Suppressor macrophage treated with lipopolysaccharide for 4 hours (primary cell): ENCODE measurements around the gene LARGE1.
"Not testable (repeated sequence)": the region's sequence is repeated elsewhere in the genome, so short reads cannot be mapped to it uniquely, and the experiment has no call there.

Experiments
- DNase-seq: peaks from one replicate; pipeline ENCODE4 v3.0.0-alpha.2; 2020

Gene LARGE1

DNA sequence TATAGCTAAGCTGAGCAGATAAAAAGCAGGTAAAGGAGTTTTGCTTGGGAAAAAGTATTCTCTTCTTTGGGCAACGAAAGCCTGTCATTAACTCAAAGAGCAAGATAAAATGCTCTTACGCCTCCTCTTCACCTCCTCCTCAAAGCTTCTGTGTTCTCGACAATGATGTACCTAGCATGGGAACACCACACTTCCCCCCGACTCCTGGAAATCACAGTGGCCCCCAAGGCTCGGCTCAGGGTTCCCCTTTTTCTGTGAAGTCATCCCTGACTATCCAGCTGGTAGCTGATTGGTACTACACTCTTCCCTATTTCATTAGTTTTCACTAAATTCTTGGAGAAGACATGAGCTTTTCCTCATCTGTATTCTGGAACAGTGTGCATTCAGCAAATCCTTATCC is 336.1 kb downstream of the LARGE1 start:
- DNase-seq, result no peak

DNA sequence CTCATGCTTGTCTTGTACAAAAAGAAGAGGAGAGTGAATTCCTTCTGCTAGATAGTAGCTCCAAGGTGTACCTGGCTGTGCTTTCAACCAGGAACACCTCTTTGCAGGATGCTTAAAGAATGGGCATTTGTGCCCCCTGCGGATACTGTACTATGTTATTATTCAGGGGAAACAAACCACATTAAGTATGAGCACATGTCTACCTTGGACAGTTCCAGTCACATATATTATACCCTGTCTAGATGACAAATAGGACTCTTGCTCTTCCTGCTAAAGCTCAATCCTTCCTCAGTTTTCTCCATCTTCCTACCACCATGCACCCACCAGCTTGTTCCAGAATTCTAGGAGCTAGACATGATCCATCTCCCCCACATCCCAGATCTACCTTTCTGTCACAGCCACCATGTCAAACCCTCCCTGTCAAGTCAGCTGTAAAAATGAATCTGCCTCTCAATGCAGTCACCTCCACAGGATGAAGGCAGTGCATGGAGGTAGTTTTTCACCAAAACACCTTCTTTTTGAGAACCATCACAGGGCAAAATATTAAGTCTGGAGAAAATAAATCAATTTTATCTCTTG is 337.4 kb downstream of the LARGE1 start:
- no peak for DNase-seq

DNA sequence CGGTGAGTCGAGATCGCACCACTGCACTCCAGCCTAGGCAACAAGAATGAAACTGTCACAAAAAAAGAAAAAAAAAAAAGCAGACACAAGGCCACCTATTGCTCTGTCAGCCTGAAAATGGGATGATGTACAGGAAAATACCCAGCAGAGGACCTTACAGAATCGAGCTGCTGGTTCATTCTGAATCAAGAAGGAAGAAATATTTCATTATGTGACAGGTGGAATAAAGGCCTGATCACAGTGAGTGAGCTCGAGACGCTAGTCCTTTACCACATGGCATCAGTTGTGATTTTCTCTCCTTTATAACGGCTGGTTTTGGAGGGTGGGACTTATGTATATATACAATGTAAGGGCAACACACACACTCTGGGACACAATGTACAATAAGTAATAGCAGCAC is 340.0 kb downstream of the LARGE1 start:
- no peak for DNase-seq

DNA sequence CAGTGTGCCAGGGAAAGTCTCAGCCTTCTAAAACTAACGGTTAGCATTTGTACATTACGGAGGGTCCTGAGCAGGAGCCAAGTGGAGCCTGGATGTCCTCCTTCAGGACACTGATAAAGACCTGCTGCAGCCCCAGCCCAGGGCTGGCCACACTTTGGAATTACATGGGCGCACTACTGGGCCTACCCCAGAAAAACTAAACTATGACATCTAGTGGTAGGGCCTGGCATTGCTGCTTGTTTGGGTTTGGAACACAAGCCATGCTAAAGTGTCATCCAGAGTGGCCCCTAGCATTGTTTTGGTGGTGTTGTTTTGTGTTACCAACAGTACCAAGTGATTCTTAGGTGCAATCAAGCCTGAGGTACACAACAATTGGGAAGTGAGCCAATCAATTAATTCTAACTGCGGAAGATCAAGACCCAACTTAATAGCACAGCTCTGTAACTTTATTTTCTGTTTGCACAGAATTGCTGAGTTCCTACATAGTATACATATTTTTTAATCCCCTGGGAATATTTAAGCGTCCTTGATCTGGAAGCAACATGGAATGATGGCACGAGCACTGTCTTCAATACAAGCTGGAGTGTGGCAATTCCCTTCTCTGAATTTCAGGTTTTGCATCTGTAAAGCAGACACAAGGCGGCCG is 340.7 kb downstream of the LARGE1 start:
- peak; percentile 44 for DNase-seq

DNA sequence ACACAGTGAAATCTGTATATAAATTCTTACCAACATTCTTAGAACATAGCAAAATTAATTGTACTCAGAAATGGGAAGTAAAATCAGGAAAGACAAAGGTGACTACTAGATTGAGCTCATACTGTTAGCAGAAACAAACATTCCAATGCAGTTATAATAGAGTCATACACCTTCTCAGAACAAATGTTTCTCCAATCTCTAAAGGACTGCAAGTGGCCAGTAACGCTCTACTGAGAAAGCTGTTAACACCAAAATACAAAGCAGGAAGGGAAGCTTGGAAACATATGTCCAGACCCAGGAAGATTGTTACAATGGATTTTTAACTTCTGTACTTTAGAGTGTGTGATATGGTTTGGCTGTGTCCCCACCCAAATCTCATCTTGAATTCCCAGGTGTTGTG is 341.5 kb downstream of the LARGE1 start:
- DNase-seq, result no peak

DNA sequence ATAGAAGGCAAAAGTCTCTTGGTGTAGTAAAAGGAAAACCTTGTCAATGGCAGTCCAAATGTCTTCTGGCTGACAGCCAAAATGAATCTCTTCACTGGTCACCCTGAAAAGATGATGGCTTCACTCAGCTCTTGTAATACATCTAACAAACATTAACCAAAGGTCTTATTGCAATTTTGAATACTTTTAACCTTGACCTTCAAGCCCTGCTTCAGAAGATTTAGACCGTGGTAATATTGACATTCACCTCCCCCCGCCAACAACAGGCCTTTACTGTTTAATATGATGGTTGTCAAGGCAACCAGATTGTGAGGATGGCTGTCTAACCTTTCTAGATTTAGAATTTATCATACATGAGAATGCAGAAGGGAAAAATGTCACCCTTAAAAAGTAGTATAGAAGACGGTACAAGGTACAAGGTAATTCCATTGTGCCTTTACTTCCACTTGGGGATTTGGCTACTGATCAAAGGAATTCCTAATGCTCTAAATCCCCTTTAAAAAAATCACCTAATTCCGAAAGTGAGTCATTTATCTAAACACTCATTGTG is 342.3 kb downstream of the LARGE1 start:
- DNase-seq, result no peak

DNA sequence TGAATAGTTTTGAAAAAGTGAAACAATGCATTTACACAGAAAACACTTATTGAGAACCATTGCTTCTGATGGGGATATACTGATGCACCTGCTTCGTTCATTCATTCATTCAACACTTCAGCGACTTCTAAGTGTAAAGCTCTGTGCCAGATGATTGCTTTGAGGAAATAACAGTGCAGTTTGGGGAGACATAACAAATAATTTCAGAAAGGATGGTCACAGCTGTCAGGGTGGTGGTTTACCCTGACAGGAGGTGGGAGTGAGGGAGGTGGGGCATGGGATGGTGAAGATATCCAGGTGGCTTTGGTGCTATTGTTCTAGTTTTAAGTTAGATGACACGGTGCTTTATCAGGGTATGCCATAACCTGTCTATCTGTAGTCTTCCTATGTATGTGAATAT is 344.1 kb downstream of the LARGE1 start:
- no peak for DNase-seq

DNA sequence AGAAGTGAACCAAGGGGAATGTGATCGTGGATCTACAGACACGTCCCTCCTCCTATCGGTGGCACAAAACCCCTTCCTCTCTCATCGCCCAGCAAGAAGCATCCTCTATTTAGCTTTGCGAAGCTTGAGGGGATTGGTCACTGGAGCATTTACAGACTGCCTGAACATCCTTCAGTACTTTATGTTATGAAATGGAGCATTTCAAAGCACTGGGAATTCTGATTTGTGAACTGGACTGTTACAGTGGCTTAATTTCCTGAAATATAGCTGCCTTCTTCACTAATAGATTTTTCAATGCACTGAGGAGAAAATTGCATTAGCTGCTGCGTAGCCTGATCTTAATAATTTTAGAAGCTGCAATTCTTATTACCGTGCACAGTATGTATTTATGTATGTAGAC is 344.5 kb downstream of the LARGE1 start:
- no peak for DNase-seq

DNA sequence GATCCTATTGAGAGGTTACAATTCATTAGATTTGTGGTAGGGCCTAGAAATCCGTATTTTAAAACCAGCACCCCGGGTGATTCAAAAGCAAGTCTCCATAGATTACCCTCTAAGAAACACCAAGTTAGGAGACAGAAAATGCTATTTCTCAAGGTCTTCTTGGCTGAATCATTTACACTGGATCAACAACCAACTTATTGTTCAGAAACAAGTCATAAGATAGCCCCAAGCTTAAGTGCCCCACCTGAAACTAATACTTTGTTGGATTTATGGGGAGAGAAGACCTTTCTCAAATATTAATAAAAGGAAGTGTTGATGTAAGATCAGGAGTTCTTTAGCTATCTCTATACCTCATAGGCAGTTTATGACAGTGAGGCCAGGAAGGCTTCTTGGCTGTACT is 345.2 kb downstream of the LARGE1 start:
- no peak for DNase-seq

DNA sequence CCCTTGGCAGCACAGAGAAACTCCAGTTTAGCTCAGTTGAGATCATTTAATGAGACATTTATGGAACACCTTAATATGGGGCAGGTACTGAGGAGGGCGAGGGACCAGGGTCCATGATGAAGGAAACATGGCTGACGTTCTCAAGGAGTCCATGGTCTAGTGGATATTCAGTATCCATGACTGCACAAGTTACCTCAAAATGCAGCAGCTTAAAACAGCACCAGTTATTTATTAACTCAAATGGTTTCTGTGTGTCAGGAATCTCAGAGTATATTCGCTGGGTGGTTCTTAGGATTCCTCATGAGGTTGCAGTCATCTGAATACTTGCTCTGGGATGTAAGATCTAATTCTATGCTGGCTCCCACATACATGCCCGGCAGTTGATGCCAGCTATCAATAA is 346.8 kb downstream of the LARGE1 start:
- DNase-seq, result no peak

DNA sequence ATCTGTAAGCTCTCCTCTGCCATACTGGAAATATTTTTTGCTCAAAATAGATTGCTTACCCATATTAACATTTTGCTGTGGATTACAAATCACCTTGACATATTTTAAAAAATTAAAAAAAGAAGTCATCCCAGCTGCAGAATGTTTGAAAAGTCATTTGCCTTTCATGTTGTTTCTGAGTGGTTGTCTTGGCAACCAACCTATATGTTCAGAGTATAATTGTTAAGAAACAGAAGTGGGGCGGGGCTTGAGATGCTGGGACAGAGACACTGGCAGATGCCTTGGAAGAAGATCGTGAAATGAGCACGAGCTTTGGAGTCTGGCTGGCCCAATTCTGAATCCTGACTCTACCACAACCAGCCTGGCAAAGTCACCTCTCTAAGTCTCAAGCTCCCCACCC is 348.2 kb downstream of the LARGE1 start:
- DNase-seq, result no peak

DNA sequence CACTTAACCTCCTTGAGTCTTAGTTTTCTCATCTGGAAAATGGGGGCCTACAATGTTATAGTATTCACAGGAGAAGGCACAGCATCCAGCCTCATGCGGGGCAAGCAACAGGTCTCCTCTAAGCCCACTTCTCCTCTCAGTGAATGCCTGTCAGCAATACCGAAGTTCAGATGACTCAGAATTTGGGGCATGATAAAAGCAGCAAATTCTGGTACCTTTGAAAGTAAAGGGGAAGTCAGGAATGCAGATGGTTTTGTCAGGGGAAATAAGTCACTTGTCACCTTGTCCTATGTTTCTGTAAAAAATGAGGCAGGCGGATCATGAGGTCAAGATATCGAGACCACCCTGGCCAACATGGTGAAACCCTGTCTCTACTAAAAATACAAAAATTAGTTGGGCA is 350.2 kb downstream of the LARGE1 start:
- no peak for DNase-seq

DNA sequence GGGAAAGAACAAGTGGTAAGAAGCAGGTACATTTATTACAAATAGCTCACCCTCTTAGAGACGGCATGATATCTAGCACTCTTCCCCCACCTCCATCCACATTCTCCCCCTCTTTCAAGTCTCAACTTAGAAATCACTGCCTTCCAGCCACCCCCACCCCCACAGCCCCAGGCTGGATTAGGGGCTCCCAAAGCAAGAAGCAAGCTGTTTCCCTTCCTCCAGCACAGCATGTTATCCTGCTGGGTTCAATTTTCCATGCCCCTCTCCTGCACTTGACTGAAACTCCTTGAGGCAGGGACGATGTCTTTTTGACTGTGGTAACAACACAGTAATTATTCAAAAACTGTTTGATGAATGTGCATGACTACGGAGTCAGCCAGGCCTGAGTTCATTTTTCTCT is 350.7 kb downstream of the LARGE1 start:
- DNase-seq, result no peak

DNA sequence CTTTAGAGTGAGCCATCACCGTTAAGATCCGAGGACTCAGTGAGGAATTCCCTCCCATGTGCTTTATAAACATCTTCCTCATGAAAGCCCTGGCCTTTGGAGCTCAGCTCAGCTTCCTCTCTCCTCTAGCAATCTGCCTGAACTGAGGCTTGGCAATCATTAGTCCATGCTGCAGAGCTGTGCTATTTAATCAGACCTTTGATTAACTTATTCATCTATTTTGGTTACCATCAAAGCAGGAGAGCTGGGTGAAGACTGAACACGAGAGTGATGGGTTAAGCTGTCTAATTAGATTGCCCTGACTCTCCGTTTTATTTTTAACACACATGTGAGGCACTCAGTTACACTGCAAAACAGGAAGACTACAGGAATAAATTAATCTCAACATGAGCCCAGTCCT is 351.3 kb downstream of the LARGE1 start:
- no peak for DNase-seq

DNA sequence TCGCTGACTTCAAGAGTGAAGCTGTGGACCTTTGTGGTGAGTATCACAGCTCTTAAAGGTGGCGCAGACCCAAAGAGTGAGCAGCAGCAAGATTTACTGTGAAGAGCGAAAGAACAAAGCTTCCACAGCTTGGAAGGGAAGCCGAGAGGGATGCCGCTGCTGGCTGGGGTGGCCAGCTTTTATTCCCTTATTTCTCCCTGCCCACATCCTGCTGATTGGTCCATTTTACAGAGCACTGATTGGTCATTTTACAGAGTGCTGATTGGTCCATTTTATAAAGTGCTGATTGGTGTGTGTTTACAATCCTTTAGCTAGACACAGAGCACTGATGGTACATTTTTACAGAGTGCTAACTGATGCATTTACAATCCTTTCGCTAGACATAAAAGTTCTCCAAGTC is 353.8 kb downstream of the LARGE1 start:
- DNase-seq, result not testable (repeated sequence)

DNA sequence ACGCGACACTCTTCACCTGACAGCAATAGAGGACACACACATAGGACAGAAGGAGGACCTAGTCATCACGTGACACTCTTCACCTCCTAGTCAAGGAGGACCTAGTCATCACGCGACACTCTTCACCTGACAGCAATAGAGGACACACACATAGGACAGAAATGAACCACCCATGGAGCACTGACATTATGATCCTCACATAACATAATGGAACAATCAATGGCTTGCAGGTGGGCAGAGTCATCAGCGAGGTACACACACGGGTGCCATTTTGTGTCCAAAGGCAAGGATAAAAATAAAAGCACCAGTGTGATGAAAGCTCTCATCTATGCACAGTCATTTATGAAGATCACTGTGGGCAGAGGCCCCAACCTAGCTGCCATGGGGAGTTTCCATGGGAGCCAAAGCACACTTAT is 354.7 kb downstream of the LARGE1 start:
- no peak for DNase-seq

DNA sequence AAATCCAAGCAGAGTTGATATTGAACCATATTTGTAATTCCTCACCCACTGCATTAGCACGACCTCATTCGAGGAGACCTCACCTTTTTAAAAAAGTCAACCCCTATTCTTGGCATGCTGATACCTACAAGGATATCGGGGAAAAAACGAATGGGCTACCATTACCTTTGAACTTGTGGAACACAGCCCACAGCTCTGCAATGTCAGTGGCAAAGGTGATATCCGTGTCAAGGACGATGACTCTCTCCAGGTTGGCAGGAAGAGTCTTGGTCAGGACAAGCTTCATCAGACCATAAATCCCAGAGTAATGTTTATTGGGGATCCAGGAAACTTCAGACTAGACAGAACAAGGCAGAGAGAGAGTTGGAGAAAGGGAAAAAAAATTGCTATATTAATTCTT is 355.6 kb downstream of the LARGE1 start:
- DNase-seq, result no peak

DNA sequence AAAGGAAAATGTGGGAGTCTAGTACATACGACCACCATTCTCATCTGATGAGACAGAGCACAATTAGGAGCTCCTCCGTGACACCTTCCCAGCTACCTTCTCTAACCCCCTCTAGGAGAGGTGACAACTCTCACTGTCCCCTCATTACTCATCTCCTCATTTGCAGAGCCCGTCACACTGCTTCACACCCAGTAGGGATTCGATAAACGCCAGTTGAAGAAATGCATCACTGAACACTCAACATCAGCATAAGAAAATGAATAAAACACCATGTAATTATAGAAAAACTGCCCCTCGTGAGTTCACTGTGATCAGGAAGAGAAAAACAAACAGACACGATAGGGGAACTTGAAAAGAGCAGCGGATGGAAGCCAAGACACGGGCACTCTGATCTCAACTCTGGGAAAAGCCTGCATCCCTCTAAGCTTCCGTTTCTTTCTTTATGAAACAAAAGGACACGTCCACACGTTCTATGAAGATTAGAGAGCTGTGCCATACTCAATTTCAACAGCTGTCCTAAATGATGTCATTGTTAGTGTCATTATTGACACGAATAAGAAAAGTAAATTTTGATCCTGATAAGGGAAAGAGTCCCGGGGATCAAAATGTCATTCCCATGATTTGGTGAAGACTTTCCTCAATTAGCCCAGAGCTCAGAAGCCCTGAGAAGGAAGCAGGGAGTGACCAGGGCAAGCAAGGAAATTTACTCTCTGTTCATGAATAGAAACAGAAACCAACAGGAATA is 356.9 kb downstream of the LARGE1 start:
- DNase-seq, result no peak

DNA sequence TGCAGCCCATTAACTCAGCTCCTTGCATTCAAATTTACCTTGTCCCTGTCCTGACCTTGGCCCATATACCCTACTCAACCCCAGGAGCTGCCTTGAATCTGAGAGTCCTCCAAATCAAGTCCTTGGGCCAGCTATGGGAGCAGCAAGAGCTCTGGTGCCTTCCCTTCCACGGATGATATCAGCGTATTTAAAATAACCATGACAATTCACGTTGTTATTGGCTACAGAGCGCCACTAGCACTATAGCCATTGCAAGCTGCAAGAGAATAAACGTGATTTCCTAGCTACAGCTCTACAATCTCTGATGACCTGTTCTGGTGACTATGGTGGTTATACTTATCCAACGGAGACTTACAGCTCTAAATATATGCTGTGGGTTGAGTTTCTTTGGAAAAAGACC is 357.8 kb downstream of the LARGE1 start:
- DNase-seq, result no peak

DNA sequence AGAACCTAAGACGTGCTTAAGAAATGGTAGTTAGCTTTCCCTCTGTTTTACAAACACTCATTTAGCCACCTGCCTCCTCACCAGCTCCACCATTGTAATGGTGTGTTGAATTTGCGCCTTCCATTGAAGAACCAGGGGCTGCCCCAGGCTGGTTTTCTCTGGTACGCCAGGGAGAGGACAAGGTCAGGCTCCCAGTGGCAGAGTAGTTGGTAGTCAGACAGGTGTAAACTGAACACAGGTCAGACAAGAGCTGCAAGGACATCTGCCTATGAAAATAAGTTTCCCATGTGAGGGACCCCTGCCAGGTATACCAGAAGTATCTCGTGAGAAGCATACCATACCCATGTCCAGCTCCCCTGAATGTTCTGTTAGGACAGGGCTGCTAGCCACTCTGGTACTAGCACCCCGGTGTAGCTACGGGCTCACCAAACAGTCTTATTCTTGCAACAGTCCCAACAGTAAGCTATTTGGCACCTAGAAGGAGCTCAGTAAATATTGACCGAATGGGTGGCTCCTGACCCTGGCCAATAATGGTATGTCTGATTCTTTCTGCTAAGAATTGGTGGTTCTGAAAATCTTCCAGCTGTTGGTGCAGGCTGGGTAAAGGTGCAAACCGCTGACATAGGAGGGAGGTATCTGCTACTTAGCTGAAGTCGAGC is 359.0 kb downstream of the LARGE1 start:
- no peak for DNase-seq

DNA sequence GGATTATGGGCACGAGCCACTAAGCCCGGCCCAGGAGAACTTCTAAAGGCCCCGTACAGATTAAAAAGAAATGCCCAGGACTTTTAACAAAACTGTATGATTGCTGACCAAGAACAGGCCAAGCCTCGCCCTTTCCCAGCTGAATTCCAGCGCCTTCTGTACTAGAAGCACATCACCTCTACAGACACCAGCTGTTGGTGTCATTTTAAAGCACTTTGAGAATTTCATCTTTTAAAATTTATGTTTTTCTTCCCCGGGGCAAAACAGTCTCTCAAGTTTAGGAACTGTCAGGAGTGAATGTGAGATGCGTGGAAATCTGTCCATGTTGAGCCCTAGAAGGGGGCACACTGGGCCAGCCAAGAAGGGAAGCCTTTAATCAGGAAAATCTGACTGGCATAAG is 362.4 kb downstream of the LARGE1 start:
- no peak for DNase-seq

DNA sequence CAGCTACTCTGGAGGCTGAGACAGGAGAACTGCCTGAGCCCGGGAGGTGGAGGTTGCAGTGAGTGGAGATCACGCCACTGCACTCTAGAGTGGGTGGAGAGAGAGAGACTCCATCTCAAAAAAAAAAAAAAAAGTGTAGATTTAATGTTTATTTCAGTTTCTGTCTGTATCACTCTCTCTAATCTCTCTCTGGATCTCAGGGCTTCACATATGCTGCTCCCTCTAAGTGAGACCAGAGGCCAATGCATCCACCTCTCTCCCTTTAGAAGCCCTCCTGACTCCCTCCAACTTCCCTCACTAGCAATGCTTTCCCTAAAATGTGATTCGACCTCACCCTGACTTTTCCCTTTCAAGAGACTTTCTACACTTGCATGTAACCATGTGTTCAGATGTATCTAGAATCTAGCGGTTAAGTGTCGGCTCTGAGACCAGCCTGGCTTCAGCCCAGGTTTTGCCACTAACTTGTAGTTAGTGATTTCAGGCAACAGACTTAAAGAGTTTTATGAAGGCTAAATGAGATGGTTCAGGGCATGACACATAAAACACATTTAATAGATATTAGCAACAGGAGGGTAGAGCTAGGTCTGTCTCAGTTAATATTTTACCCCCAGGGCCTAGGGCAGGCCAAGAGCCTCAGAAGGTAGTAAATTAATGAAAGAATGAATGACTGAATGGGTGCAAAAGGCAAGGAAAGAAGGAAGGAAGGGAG is 364.3 kb downstream of the LARGE1 start:
- DNase-seq, result no peak

DNA sequence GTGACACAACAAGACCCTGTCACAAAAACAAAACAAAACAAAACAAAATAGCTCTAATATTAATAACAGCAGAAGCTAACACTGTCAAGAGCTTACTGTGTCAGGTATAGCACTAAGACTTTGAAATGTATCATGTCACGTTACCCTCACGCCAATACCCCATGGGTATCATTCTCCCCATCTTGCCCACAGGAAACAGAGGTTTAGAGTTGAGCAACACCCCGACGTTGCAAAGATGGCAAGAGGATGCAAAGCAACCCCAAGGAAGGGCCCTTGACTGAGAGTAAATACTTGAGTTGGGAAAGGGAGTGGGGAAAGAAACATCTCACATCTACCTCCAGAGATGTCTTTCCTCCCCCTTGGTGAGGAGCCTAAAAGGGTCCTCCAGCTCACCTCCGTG is 366.8 kb downstream of the LARGE1 start:
- no peak for DNase-seq
